Large intestine (tissue), 12 donors: ENCODE data around the gene PLAAT1. TPM values are rescaled to one million over a fixed set of nuclear protein-coding genes. Genes with fewer than 3 reads are reported as not detected.

Source experiments
- DNase-seq, 2 donors: peaks; one replicate each; pipeline versions ENCODE4 v3.0.0 to v3.0.0-alpha.2; 2013
- H3K27ac ChIP-seq: one replicate; pipeline ENCODE4 v1.5.1; 2013; ENCODE audit warnings: low read length
- H3K27me3 ChIP-seq: 2 replicates; pipeline ENCODE4 v1.6.1; 2013; ENCODE audit warnings: low read length; ENCODE audit not compliant: control insufficient read depth, insufficient read depth
- H3K36me3 ChIP-seq: 2 replicates; pipeline ENCODE4 v1.6.1; 2013; ENCODE audit warnings: low read length; ENCODE audit not compliant: control insufficient read depth, insufficient read depth
- H3K4me1 ChIP-seq: one replicate; pipeline ENCODE4 v1.6.1; 2013; ENCODE audit warnings: low read length; ENCODE audit not compliant: control insufficient read depth, insufficient read depth
- H3K4me3 ChIP-seq: one replicate; pipeline ENCODE4 v1.5.1; 2013; ENCODE audit warnings: low read length
- H3K9me3 ChIP-seq: one replicate; pipeline ENCODE4 v1.6.1; 2013; ENCODE audit warnings: mild to moderate bottlenecking, low read depth, low read length, moderate library complexity; ENCODE audit not compliant: control insufficient read depth
- WGBS: methylation state at CpG from one replicate; pipeline ENCODE4 v1.1.5; 2013; ENCODE audit warnings: low lambda C conversion rate; ENCODE audit not compliant: insufficient coverage; 5-methylcytosine and 5-hydroxymethylcytosine counted together
- long read RNA-seq, 11 donors: transcript quantifications; one replicate each; lab custom pipeline, GENCODE V29; 2026
- polyA plus RNA-seq: library from polyadenylated mRNA; unstranded; fragments of 120-200 nt; gene quantifications from one replicate; pipeline ENCODE4 v1.2.1, GENCODE V29; 2013

Gene PLAAT1
- polyA plus RNA-seq, result 0.24 TPM
- long read RNA-seq, donor 1, result 0 reads
- long read RNA-seq, donor 2, partial matches to known transcripts, result 0 of 1 reads
- long read RNA-seq, donor 2, other reads (novel, unspliced or antisense), result 0 of 1 reads
- long read RNA-seq, donor 3, result 0 reads
- long read RNA-seq, donor 4, result 0 reads
- long read RNA-seq, donor 5, result 0 reads
- long read RNA-seq, donor 6, result 0 reads
- long read RNA-seq, donor 7, result 0 reads
- long read RNA-seq, donor 8, result 0 reads
- long read RNA-seq, donor 9, result 0 reads
- long read RNA-seq, donor 10, partial matches to known transcripts, result 0 of 1 reads
- long read RNA-seq, donor 10, other reads (novel, unspliced or antisense), result 0 of 1 reads
- long read RNA-seq, donor 11, result 0 reads

GRCh38 chr3:193240850-193241706, at the start of gene PLAAT1:
Gene PLAAT1 (plus strand): TSS chr3:193241222. CDS start chr3:193255651, 14,429 bp downstream.
- Histone ChIP-seq H3K4me3 (peak within 1 kb of the TSS; percentile 50), H3K4me1 (peaks cover 2% of the 10 kb centered on the region), H3K9me3 (no peaks in the 10 kb centered on the region), H3K36me3 (no peaks in the 10 kb centered on the region), H3K27ac (no peak within 1 kb of the TSS), H3K27me3 (peaks cover 20% of the 10 kb centered on the region)
- no CpG with 5 or more reads among the region's 93 CpGs for WGBS
- DNase-seq, result peak; percentile 45 to 71

GRCh38 chr3:193194371-193194770, 46.7 kb upstream of the PLAAT1 start:
- DNase-seq, result no peak
- Histone ChIP-seq H3K9me3 (no peaks in the 10 kb centered on the region), H3K27me3 (no peaks in the 10 kb centered on the region), H3K4me3 (no peak overlapping the region), H3K27ac (no peak overlapping the region), H3K36me3 (no peaks in the 10 kb centered on the region), H3K4me1 (no peaks in the 10 kb centered on the region)
- WGBS, result 56% methylated on average over 1 of the region's 3 CpGs

GRCh38 chr3:193196746-193197145, 44.3 kb upstream of the PLAAT1 start:
- DNase-seq, result no peak
- Histone ChIP-seq H3K27ac (no peak overlapping the region), H3K9me3 (no peaks in the 10 kb centered on the region), H3K36me3 (no peaks in the 10 kb centered on the region), H3K4me1 (no peaks in the 10 kb centered on the region), H3K27me3 (no peaks in the 10 kb centered on the region), H3K4me3 (no peak overlapping the region)
- no CpG with 5 or more reads among the region's 2 CpGs for WGBS

GRCh38 chr3:193207290-193208273, 33.4 kb upstream of the PLAAT1 start:
- peak in 1 of 2 donors; percentile 18 for DNase-seq
- no peak overlapping the region for H3K27ac ChIP-seq
- H3K4me3 ChIP-seq, result no peak overlapping the region
- H3K4me1 ChIP-seq, result no peaks in the 10 kb centered on the region
- WGBS, result 100% methylated on average over 1 of the region's 5 CpGs
- no peaks in the 10 kb centered on the region for H3K36me3 ChIP-seq
- no peaks in the 10 kb centered on the region for H3K9me3 ChIP-seq
- H3K27me3 ChIP-seq, result no peaks in the 10 kb centered on the region

GRCh38 chr3:193210618-193211017, 30.4 kb upstream of the PLAAT1 start:
- no peak for DNase-seq
- no peaks in the 10 kb centered on the region for H3K27me3 ChIP-seq
- no peaks in the 10 kb centered on the region for H3K36me3 ChIP-seq
- no peak overlapping the region for H3K4me3 ChIP-seq
- no peaks in the 10 kb centered on the region for H3K4me1 ChIP-seq
- H3K27ac ChIP-seq, result no peak overlapping the region
- H3K9me3 ChIP-seq, result no peaks in the 10 kb centered on the region
- no CpG with 5 or more reads among the region's 1 CpG for WGBS

GRCh38 chr3:193211173-193211572, 29.8 kb upstream of the PLAAT1 start:
- Histone ChIP-seq H3K27me3 (no peaks in the 10 kb centered on the region), H3K4me3 (no peak overlapping the region), H3K9me3 (no peaks in the 10 kb centered on the region), H3K27ac (no peak overlapping the region), H3K36me3 (no peaks in the 10 kb centered on the region), H3K4me1 (no peaks in the 10 kb centered on the region)
- no peak for DNase-seq
- WGBS, result 100% methylated on average over 1 of the region's 2 CpGs

GRCh38 chr3:193211984-193212383, 29.0 kb upstream of the PLAAT1 start:
- Histone ChIP-seq H3K4me3 (no peak overlapping the region), H3K9me3 (no peaks in the 10 kb centered on the region), H3K27me3 (no peaks in the 10 kb centered on the region), H3K36me3 (no peaks in the 10 kb centered on the region), H3K27ac (no peak overlapping the region), H3K4me1 (no peaks in the 10 kb centered on the region)
- no peak for DNase-seq
- no CpG with 5 or more reads among the region's 1 CpG for WGBS

GRCh38 chr3:193212844-193213243, 28.2 kb upstream of the PLAAT1 start:
- no peaks in the 10 kb centered on the region for H3K9me3 ChIP-seq
- WGBS, result no CpG with 5 or more reads among the region's 1 CpG
- no peak for DNase-seq
- H3K4me3 ChIP-seq, result no peak overlapping the region
- H3K27me3 ChIP-seq, result no peaks in the 10 kb centered on the region
- H3K27ac ChIP-seq, result no peak overlapping the region
- no peaks in the 10 kb centered on the region for H3K4me1 ChIP-seq
- no peaks in the 10 kb centered on the region for H3K36me3 ChIP-seq

GRCh38 chr3:193214445-193214844, 26.6 kb upstream of the PLAAT1 start:
- Histone ChIP-seq H3K9me3 (no peaks in the 10 kb centered on the region), H3K36me3 (no peaks in the 10 kb centered on the region), H3K27ac (no peak overlapping the region), H3K27me3 (no peaks in the 10 kb centered on the region), H3K4me1 (no peaks in the 10 kb centered on the region), H3K4me3 (no peak overlapping the region)
- 40% methylated on average over 1 of the region's 3 CpGs for WGBS
- no peak for DNase-seq
